H1 (cell line): Measurements from ENCODE around the gene NOC2L. TPM values are rescaled to one million over a fixed set of nuclear protein-coding genes. Genes with fewer than 3 reads are reported as not detected.

Experiments
- CTCF ChIA-PET: fragments of 300-600 bp; sonication (Branson Sonifier 250); formaldehyde crosslinking; loops from one replicate; lab custom pipeline; 2021; ENCODE audit not compliant: partially characterized antibody; lab: Charles Lee
- POLR2A ChIA-PET: fragments of 300-600 bp; sonication (Branson Sonifier 250); formaldehyde crosslinking; loops from one replicate; lab custom pipeline; 2021; ENCODE audit warnings: inconsistent platforms; ENCODE audit not compliant: partially characterized antibody; lab: Charles Lee
- DNase-seq, 2 experiments: peaks; one replicate each; pipeline versions ENCODE4 v3.0.0 to v3.0.0-alpha.2; 2010 to 2022; ENCODE audit warnings: low spot score in 2 of 2, low read depth in 1 of 2, mixed read lengths in 1 of 2
- FAIRE-seq: peaks from 2 replicates; lab custom pipeline; 2011; peaks lifted over from hg19 to GRCh38; lab: Jason Lieb, UNC
- H2AFZ ChIP-seq: 2 replicates; pipeline ENCODE4 v1.8.1; 2012; ENCODE audit warnings: low read length, inconsistent platforms
- H2AK5ac ChIP-seq: 2 replicates; pipeline ENCODE4 v1.6.1; 2013; ENCODE audit warnings: low read depth, low read length
- H2BK120ac ChIP-seq: replicated peaks from 2 replicates; pipeline ENCODE3; 2013; ENCODE audit warnings: low read depth, low read length, inconsistent platforms
- H2BK12ac ChIP-seq: 2 replicates; pipeline ENCODE4 v1.6.1; 2013; ENCODE audit warnings: low read depth, low read length
- H2BK15ac ChIP-seq: 2 replicates; pipeline ENCODE4 v1.6.1; 2013; ENCODE audit warnings: low read length
- H2BK20ac ChIP-seq: 2 replicates; pipeline ENCODE4 v1.6.1; 2013; ENCODE audit warnings: low read length
- H2BK5ac ChIP-seq: 2 replicates; pipeline ENCODE4 v1.6.1; 2013; ENCODE audit warnings: low read depth, low read length
- H3K14ac ChIP-seq: 2 replicates; pipeline ENCODE4 v1.6.1; 2013; ENCODE audit warnings: inconsistent platforms; ENCODE audit not compliant: insufficient read length
- H3K18ac ChIP-seq: 2 replicates; pipeline ENCODE4 v1.6.1; 2013; ENCODE audit warnings: low read length; ENCODE audit errors: extremely low read depth
- H3K23ac ChIP-seq: 2 replicates; pipeline ENCODE4 v1.6.1; 2013; ENCODE audit warnings: inconsistent platforms; ENCODE audit not compliant: insufficient read length
- H3K23me2 ChIP-seq: 2 replicates; pipeline ENCODE4 v1.6.1; 2013; ENCODE audit warnings: low read depth, low read length
- H3K27ac ChIP-seq: 2 replicates; pipeline ENCODE4 v1.6.1; 2011; ENCODE audit warnings: low read depth, low read length, inconsistent platforms
- H3K27me3 ChIP-seq, 4 experiments: replicated peaks in 1 of 4; 1 replicate in 1 of 4; 2 replicates in 3 of 4; pipeline versions ENCODE4 v1.6.1 to v1.8.1; 2011 to 2013; ENCODE audit warnings: low read length in 3 of 4, mild to moderate bottlenecking in 3 of 4, inconsistent platforms in 2 of 4, mixed read lengths in 2 of 4, moderate library complexity in 1 of 4; ENCODE audit not compliant: control insufficient read depth in 3 of 4, insufficient read depth in 3 of 4; ENCODE audit errors: extremely low read depth in 1 of 4
- H3K36me3 ChIP-seq, 4 experiments: 2 replicates each; pipeline versions ENCODE4 v1.6.1 to v1.8.1; 2011 to 2013; ENCODE audit warnings: mild to moderate bottlenecking in 4 of 4, low read length in 3 of 4, moderate library complexity in 2 of 4, control low read depth in 1 of 4, inconsistent platforms in 1 of 4; ENCODE audit not compliant: insufficient read depth in 4 of 4, control insufficient read depth in 2 of 4
- H3K4ac ChIP-seq: replicated peaks from 2 replicates; pipeline ENCODE3; 2013; ENCODE audit warnings: low read length, low read depth, mixed read lengths, inconsistent platforms; ENCODE audit not compliant: insufficient read length
- H3K4me1 ChIP-seq, 4 experiments: replicated peaks in 1 of 4; 1 replicate in 1 of 4; 2 replicates in 3 of 4; pipeline versions ENCODE4 v1.6.1 to v1.8.1; 2011 to 2013; ENCODE audit warnings: low read length in 3 of 4, inconsistent platforms in 2 of 4, mixed read lengths in 1 of 4; ENCODE audit not compliant: insufficient read depth in 4 of 4, control insufficient read depth in 3 of 4
- H3K4me2 ChIP-seq, 2 experiments: 2 replicates each; pipeline versions ENCODE4 v1.6.1 to v1.8.1; 2011 to 2013; ENCODE audit warnings: low read depth in 2 of 2, low read length in 2 of 2, control low read depth in 1 of 2, inconsistent platforms in 1 of 2, mild to moderate bottlenecking in 1 of 2; ENCODE audit not compliant: insufficient read depth in 1 of 2
- H3K4me3 ChIP-seq, 4 experiments: fragments of 200-600, 300-600 bp in 1 of 4; sonication (generic), shearing (Covaris generic), sonication (Bioruptor Twin) in 1 of 4; 2 replicates each; pipeline versions ENCODE4 v1.5.1 to v1.8.1; 2011 to 2016; ENCODE audit warnings: low read length in 4 of 4, low read depth in 3 of 4, control low read depth in 2 of 4, inconsistent platforms in 2 of 4, mild to moderate bottlenecking in 2 of 4, mixed read lengths in 1 of 4, moderate library complexity in 1 of 4; ENCODE audit not compliant: insufficient read depth in 2 of 4; ENCODE audit errors: extremely low read depth in 1 of 4
- H3K56ac ChIP-seq: replicated peaks from 2 replicates; pipeline ENCODE3; 2013; ENCODE audit warnings: low read depth, mild to moderate bottlenecking, mixed read lengths, low read length, inconsistent platforms; ENCODE audit not compliant: insufficient read length
- H3K79me1 ChIP-seq: 2 replicates; pipeline ENCODE4 v1.6.1; 2013; ENCODE audit warnings: low read depth, low read length, control low read depth
- H3K79me2 ChIP-seq, 2 experiments: 2 replicates each; pipeline versions ENCODE4 v1.6.1 to v1.8.1; 2012 to 2013; ENCODE audit warnings: low read length in 2 of 2, mild to moderate bottlenecking in 2 of 2, inconsistent platforms in 1 of 2; ENCODE audit not compliant: insufficient read depth in 2 of 2, control insufficient read depth in 1 of 2
- H3K9ac ChIP-seq, 4 experiments: replicated peaks in 1 of 4; 1 replicate in 1 of 4; 2 replicates in 3 of 4; pipeline versions ENCODE4 v1.6.1 to v1.8.1; 2011 to 2013; ENCODE audit warnings: low read depth in 3 of 4, low read length in 3 of 4, control low read depth in 2 of 4, mild to moderate bottlenecking in 2 of 4, moderate library complexity in 2 of 4, inconsistent platforms in 1 of 4; ENCODE audit errors: extremely low read depth in 1 of 4
- H3K9me3 ChIP-seq, 2 experiments: 2 replicates each; pipeline versions ENCODE4 v1.6.1 to v1.8.1; 2012 to 2013; ENCODE audit warnings: mild to moderate bottlenecking in 2 of 2, moderate library complexity in 2 of 2, control low read depth in 1 of 2, inconsistent platforms in 1 of 2, low read depth in 1 of 2, low read length in 1 of 2, mixed read lengths in 1 of 2; ENCODE audit not compliant: insufficient read depth in 2 of 2
- H4K20me1 ChIP-seq, 2 experiments: replicated peaks in 1 of 2; 2 replicates each; pipeline versions ENCODE3 to v1.8.1; 2011 to 2013; ENCODE audit warnings: inconsistent platforms in 2 of 2, low read length in 2 of 2, mild to moderate bottlenecking in 1 of 2; ENCODE audit not compliant: insufficient read depth in 2 of 2, control insufficient read depth in 1 of 2
- H4K5ac ChIP-seq: 2 replicates; pipeline ENCODE4 v1.6.1; 2013; ENCODE audit warnings: low read length, low read depth, mixed read lengths, inconsistent platforms; ENCODE audit not compliant: insufficient read length
- H4K8ac ChIP-seq: 2 replicates; pipeline ENCODE4 v1.8.0; 2013; ENCODE audit warnings: mild to moderate bottlenecking, moderate library complexity, low read length, inconsistent platforms; ENCODE audit not compliant: insufficient read depth; ENCODE audit errors: extremely low read depth
- H4K91ac ChIP-seq: replicated peaks from 2 replicates; pipeline ENCODE3; 2013; ENCODE audit warnings: low read length, mixed read lengths, inconsistent platforms; ENCODE audit not compliant: insufficient read length
- E2F6 ChIP-seq: IDR thresholded peaks from 2 replicates; pipeline ENCODE4 v1.6.1; 2012; ENCODE audit warnings: inconsistent platforms
- RAD21 ChIP-seq, 2 experiments: IDR thresholded peaks in 1 of 2; conservative IDR thresholded peaks in 1 of 2; 2 replicates each; pipeline ENCODE4 v1.6.1; 2011; ENCODE audit warnings: low read depth in 2 of 2, low read length in 2 of 2, improper control_type of control experiment in 1 of 2, inconsistent platforms in 1 of 2, mild to moderate bottlenecking in 1 of 2, moderate library complexity in 1 of 2
- WGBS, 2 experiments: shearing (Covaris generic) in 1 of 2; methylation state at CpG; one replicate each; pipeline versions ENCODE4 v1.1.6 to v1.1.7; 2013 to 2015; ENCODE audit warnings: low lambda C conversion rate in 2 of 2, mixed read lengths in 2 of 2, inconsistent platforms in 1 of 2, low coverage in 1 of 2, missing lambda C conversion rate in 1 of 2; ENCODE audit not compliant: insufficient replicate concordance in 2 of 2, insufficient coverage in 1 of 2, insufficient read length in 1 of 2; ENCODE audit errors: extremely low coverage in 1 of 2, missing lambda C conversion rate in 1 of 2; 5-methylcytosine and 5-hydroxymethylcytosine counted together
- polyA plus RNA-seq, 7 experiments: library from polyadenylated mRNA; depleted of rRNA in 3 of 7; stranded (reverse) in 5 of 7; unstranded in 2 of 7; fragments of >200 nt in 5 of 7; fragments of 200-250 nt in 2 of 7; gene quantifications; 1 replicate in 5 of 7; 2 replicates in 1 of 7; 4 replicates in 1 of 7; pipeline versions ENCODE4 v1.2.1 to v1.2.3, GENCODE V29; 2011 to 2013; ENCODE audit warnings: missing spikeins in 2 of 7, mixed read lengths in 2 of 7
- total RNA-seq: library from RNA; stranded (reverse); fragmentation: NEBNext Ultra II Directional; extraction: Animal tissue kit (Norgen Biotek cat#: 25700); gene quantifications from 2 replicates; pipeline ENCODE4 v1.2.1, GENCODE V29; 2021

NOC2L gene
- total and polyA plus RNA-seq, 2 of the 8 experiments (the other 6 are each of a cell fraction or from before 2014, with no cell fraction given) = 74.7 to 130 TPM

DNA sequence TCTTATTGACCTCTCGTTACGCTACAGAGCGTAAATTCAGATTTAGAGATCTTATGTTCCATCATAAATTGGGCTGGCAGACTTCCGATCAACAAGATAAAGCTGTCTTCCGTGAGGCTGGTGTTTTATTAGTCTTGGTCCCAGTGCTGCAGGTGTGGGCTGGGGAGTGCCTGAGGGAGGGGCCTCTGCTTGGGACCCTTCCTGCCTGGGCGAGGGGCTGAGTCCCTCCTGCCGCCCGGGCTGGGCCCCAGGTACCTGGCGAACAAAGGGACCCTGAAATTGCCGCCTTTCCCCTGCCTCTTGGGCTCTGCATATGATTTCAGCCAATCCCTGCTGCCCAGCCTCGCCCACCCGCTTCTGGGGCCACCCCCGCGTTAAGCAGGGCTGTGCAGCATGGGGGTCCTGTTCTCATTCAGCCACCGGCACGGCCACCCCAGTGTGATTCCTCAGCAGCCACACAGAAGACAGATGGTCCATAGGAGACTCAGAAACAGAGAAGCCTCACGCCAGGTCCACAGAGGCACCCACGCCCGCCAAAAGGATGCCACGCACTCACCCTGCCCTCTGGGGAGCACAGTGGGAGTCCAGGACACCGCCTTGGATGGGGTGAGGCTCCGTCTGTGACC lies 41.5 kb downstream of the NOC2L start:
- no peak overlapping the region for H3K14ac ChIP-seq
- peaks cover 7 to 19% of the 10 kb centered on the region in 2 experiments for H4K20me1 ChIP-seq
- H3K9ac ChIP-seq = no peak overlapping the region
- no peak overlapping the region for H3K23ac ChIP-seq
- TF ChIP-seq E2F6 (peak; percentile 14; the same call in 1 of the 2 replicates), RAD21 (IDR thresholded peaks at IDR 0.05 in 1 of 2, conservative IDR thresholded peaks at IDR 0.05 in 1 of 2; ENCODE audit: low read depth in 2 of 2, low read length in 2 of 2) (no peak)
- TF ChIP-seq, all 59 proteins: peak for 1
- no peak overlapping the region for H3K4me3 ChIP-seq
- H3K56ac ChIP-seq = no peak overlapping the region
- H3K4me1 ChIP-seq = peaks cover 0 to 13% (median 10%) of the 10 kb centered on the region in 4 experiments; a peak in 6 of 7 replicates
- H2AFZ ChIP-seq = no peak overlapping the region
- peaks cover 29 to 94% (median 76%) of the 10 kb centered on the region in 4 experiments for H3K27me3 ChIP-seq
- no peak overlapping the region for H3K4ac ChIP-seq
- no peak overlapping the region for H3K27ac ChIP-seq
- ChIA-PET POLR2A (interaction anchor here (0.9 to 1.7 kb wide), 3 partner anchors 10 to 72 kb away, joined by 3 to 4 read pairs (median 3); no protein-coding TSS in a partner anchor), CTCF (interaction anchor here (0.6 to 2.5 kb wide), 5 partner anchors 11 to 282 kb away, joined by 3 to 14 read pairs (median 5); no protein-coding TSS in a partner anchor)
- H4K8ac ChIP-seq = peak overlapping the region; percentile 69
- no peak overlapping the region for H2BK12ac ChIP-seq
- H2BK5ac ChIP-seq = no peak overlapping the region
- no peaks in the 10 kb centered on the region for H3K23me2 ChIP-seq
- no peaks in the 10 kb centered on the region; a peak in 1 of 4 replicates for H3K9me3 ChIP-seq
- H2BK15ac ChIP-seq = no peak overlapping the region
- H3K4me2 ChIP-seq = no peak overlapping the region
- FAIRE-seq (no peak), DNase-seq (no peak)
- no peak overlapping the region for H2BK20ac ChIP-seq
- H3K18ac ChIP-seq = no peak overlapping the region
- H2BK120ac ChIP-seq = no peak overlapping the region
- H4K5ac ChIP-seq = no peak overlapping the region
- no peaks in the 10 kb centered on the region for H3K79me1 ChIP-seq
- no peak overlapping the region for H4K91ac ChIP-seq
- H3K36me3 ChIP-seq = no peaks in the 10 kb centered on the region
- WGBS, 2 experiments = 80% methylated on average over 22 of the region's 22 CpGs; no CpG with 5 or more reads in 1 of the 2 experiments
- no peaks in the 10 kb centered on the region for H3K79me2 ChIP-seq
- H2AK5ac ChIP-seq = 0 out of 2 replicates have a peak overlapping the region, but pooled peaks have one; percentile 39
